Femur (tissue), 1 donor: ENCODE data around the gene FNDC1.
A peak's percentile ranks its signal among the peaks of the same experiment; 100 is the strongest.

Source experiments
- DNase-seq: peaks from one replicate; pipeline ENCODE4 v3.0.0-alpha.2; 2017

FNDC1 gene

DNA sequence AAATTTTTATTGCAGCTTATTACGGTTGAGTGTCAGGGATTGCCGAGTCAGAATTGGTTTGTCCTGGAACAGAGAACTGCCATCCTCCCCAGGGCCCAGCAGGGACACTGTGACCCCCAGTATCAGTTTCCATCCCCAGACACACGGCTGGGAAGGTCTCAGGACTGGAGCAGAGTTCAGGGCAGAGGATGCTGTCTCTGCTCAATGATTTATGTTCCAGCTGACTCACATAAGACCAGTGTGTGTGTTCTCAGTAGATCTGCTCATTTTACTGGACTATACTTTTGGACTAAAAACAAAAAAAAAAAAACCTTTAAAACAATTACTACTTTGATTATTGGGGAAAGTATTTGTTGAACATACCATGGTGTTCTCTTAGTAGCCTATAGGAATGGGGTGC, 44.2 kb downstream of the FNDC1 start:
- DNase-seq = no peak

DNA sequence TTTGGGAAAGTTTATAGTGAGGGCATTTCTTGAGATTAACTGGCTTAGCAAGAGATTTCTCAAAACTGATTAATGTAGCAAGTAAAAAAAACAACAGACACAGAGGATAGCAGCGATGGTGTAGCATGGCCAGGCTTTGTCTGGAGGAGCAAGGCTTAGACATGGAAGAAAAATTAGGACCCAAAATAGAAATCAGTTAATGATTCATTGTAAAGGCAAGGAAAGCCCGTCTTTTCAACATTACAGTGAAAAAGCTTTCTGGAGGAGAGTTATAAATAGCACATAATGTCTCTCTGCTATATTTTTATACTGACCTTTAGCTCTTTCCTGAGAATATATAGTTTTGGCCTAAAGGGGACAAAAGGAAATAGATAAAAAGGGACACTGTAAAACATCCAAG, 45.1 kb downstream of the FNDC1 start:
- no peak for DNase-seq

DNA sequence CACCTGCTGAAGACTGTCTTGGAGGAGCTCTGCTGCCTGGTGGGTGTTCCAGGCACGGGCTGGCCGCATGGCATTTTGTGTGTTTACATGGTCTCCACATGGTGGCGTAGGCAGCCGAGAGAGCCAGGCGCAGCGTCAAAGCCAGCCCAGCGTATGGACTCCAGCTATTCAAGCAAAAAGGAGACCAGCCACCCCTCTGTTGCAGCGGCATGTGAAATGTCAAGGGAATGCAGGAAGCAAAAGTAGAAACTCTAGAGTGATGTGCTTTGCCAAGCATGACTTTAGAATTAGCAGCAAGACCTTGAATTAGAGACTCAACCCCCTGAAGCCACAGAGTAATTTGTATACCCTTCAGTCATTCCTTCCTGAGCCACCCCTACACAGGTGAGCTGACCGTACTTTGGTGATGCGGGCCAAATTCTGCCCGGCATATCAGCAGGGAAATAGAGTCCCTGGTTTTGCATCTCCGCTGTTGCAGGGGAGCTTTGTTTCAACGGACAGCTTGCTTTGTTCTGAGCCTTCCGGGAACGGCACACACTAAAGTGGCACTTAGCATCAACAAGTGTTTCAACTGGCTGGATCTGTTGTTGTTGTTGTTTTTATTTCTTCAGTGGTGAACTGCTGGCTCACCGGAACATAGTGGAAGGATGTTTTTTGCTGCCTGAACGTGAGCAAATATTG, 48.5 kb downstream of the FNDC1 start:
- DNase-seq = peak; percentile 66

- no peak for DNase-seq
Measured at GRCh38 chr6:159220093-159220492, 50.9 kb downstream of the FNDC1 start.

DNA sequence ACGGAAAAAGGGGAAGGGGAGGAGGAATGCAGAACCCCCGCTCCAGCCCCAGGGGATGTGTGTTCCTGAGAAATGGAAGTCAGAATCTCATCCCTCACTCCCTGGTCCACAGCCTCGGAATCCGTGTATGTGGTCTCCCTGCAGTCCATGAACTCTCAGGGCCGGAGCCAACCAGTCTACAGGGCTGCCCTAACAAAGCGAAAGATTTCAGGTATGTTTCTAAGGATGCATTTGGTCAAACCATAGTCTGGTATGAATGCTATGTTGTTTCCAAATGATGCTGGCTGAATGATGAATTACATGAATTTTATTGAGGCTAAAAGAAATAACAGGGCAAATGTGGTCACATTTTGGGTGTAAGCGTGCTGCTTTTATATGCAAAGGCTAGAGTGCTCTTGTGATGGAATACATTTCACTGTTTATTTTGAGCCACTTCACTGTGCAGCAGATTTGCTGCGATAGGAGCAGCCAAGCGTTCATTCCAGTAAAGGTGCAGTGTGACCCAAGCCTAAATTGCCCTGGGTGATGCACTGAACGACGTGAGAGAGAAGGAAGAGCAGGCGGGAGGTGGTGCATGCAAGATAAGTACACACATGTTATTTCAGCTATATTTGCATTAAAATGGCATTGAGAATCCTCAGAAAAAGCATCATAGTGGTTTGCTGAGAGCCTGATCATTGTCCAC, 52.4 kb downstream of the FNDC1 start:
- DNase-seq = no peak

DNA sequence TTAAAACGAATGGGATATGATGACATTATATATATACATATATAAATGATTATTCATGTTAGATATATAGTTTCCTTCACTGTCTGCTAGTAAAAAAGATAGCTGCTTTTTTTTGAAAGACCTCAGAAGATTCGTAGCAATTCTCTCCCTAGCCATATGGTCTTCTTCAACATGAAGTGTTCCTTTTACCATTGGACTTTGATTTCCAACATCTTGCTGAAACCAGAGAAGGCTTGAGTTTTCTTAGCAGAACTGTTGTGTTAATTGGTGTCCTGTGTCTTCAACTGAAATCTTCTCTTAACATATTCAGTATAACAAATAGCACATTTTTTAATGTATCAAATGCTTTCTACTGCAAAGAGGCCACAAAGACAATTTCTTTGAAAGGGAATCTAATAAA, 55.3 kb downstream of the FNDC1 start:
- no peak for DNase-seq

DNA sequence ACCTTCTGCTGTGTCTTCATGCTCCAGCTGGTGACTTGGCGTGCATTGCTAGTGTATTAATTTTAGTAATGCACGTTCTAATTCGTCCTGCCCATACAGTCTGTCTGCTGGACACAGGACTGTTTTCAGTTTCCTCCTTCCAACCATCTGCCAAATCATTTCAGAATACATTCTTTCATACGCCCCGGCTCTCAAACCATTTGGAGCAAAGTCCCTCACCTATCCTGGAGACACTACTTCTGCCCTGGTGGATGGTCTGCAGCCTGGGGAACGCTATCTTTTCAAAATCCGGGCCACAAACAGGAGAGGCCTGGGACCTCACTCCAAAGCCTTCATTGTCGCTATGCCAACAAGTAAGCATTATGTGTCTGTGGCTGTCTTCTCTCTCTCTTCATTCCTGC, 60.5 kb downstream of the FNDC1 start:
- no peak for DNase-seq

GRCh38 chr6:159232106-159232645, 63.0 kb downstream of the FNDC1 start:
- no peak for DNase-seq

GRCh38 chr6:159232751-159233150, 63.6 kb downstream of the FNDC1 start:
- DNase-seq = no peak

DNA sequence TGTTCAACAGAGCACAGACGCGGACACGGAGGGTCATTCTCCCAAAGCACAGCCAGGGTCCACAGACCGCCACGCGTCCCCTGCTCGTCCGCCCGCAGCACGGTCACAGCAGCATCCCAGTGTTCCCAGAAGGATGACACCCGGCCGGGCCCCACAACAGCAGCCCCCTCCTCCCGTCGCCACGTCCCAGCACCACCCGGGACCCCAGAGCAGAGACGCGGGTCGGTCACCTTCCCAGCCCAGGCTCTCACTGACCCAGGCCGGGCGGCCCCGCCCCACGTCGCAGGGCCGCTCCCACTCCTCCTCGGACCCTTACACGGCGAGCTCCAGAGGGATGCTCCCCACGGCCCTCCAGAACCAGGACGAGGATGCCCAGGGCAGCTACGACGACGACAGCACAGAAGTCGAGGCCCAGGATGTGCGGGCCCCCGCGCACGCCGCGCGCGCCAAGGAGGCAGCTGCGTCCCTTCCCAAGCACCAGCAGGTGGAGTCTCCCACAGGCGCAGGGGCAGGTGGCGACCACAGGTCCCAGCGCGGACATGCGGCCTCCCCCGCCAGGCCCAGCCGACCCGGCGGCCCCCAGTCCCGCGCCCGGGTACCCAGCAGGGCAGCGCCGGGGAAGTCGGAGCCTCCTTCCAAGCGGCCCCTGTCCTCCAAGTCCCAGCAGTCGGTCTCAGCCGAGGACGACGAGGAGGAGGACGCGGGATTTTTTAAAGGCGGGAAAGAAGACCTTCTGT, 64.3 kb downstream of the FNDC1 start:
- no peak for DNase-seq

DNA sequence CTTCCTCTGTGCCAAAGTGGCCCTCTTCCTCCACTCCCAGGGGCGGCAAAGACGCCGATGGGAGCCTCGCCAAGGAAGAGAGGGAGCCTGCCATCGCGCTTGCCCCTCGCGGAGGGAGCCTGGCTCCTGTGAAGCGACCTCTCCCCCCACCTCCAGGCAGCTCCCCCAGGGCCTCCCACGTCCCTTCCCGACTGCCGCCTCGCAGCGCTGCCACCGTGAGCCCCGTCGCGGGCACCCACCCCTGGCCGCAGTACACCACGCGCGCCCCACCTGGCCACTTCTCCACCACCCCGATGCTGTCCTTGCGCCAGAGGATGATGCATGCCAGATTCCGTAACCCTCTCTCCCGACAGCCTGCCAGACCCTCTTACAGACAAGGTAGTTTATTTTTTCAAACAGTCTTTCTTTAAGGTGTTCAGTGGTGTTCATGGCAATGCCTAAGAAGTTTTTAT, 64.9 kb downstream of the FNDC1 start:
- DNase-seq = no peak

- DNase-seq = no peak
Measured at GRCh38 chr6:159238920-159239558, 69.8 kb downstream of the FNDC1 start.

GRCh38 chr6:159249128-159249527, 79.9 kb downstream of the FNDC1 start:
- DNase-seq = peak; percentile 77

- DNase-seq = no peak
Measured at GRCh38 chr6:159249752-159250151, 80.6 kb downstream of the FNDC1 start.

DNA sequence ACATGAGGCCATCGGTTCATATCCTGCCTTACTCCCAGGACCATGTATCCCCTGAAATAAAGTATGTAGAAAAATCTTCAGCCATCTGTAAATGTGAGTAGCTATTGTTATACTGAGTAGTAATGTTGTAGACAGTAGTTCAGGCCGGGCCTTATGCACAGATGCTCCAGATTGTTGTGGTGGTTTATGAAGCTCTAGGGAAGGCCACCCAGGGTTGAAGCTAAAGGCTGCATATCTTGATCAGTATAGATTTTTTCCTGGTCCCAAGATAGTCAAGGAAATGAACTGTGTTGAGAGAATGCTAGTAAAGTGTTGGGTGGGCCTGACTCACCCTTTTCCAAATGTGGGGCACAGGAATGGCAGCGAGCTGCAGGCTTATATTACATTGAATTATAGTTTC, 81.4 kb downstream of the FNDC1 start:
- no peak for DNase-seq

DNA sequence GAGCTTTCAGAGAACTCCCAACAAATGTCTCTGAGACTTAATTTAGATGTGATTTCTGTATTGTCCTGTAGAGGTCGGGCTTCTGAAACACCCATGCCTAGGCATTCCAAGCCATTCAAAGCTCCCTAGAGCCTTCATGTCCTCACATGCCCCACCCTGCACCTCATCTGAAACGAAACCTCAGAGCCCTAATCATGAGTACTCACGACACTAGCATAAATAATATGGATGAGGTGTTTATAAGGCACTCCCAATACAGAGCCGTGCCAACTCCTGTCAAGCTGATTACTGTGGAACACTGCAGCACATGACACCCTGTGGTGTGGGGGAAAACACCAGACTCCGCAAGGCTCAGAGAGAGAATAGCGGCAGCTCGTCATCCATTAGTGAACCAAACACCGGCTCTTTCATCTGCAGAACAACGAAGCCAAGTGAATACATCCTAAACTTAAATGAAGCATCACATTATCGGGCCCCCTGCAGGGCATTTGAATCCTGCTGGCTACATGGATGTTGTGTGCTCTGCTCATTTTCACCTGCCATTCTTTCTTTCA, 83.8 kb downstream of the FNDC1 start:
- DNase-seq = no peak

DNA sequence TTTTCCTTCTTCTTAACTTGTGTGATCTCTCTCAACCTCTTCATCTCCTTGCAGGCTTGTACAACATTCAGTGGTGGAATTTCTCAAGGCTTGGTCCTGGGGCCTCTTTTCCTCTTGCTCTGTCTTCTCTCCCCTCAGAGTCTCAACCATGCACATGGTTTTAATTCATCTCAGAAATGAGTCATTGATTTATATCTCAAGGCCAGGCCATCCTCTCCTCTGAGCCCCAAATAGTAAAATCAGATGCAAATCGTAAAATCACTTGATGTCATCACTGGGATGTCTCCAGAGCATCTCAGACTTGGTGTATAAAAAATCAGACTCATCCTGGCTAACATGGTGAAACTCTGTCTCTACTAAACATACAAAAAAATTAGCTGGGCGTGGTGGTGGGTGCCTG, 85.0 kb downstream of the FNDC1 start:
- DNase-seq = no peak

DNA sequence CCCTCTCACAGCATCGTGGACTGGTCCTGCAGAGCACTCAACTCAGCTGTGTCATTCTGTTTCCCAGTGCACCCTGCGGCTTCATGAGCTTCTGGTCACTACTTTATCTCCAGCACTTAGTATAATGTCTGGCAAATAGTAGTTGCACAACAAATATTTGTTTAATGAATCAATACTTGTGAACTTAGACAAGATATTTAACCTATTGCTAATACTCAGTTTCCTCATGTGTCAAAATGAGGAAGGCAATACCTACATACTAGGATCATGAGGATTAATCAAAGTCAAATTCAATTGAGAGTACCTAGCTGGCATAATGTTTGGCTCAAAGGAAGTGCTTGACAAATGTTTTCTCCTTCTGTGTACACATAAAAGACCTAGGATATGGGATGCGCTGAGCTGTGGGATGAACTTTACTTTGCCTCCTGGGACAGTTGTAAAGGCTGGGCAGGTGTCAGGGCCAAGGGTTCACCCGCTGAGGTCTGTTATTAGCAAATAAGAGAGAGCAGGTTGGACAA, 86.3 kb downstream of the FNDC1 start:
- DNase-seq = no peak

- no peak for DNase-seq
Measured at GRCh38 chr6:159256128-159256527, 86.9 kb downstream of the FNDC1 start.

- no peak for DNase-seq
Measured at GRCh38 chr6:159257846-159258245, 88.6 kb downstream of the FNDC1 start.

- no peak for DNase-seq
Measured at GRCh38 chr6:159259441-159260125, 90.4 kb downstream of the FNDC1 start.

DNA sequence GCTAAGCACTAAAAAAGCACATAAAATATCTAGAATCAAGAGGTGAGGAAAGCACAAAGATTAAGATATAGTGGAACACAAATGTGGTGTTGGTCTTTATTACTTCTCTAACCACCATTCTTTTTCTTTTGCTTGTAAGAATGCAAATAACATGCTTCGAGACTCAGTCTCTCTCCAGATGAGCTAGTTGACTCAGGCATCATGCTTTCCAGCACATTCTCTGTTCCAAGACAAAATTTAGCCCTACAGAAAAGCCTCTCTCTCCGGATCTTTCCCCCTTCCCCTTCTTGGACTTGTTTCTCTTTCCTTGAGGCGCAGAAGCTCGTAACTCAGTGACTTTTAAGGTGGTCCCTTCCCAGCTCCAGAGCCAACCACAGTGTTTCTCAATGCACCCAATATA, 91.0 kb downstream of the FNDC1 start:
- no peak for DNase-seq
